HepG2 (cell line): ENCODE results near the gene FLYWCH1. TPM values are rescaled to one million over a fixed set of nuclear protein-coding genes. Genes with fewer than 3 reads are reported as not detected.

Experiments used
- ARID2 ChIP-seq: sonication (generic); formaldehyde crosslinking; IDR thresholded peaks from 2 replicates; pipeline ENCODE4 v1.8.1; 2022; ENCODE audit warnings: mild to moderate bottlenecking, missing genetic modification reagents, borderline replicate concordance
- BHLHE40 ChIP-seq: IDR thresholded peaks from 2 replicates; pipeline ENCODE4 v1.6.1; 2011; ENCODE audit warnings: low read length, improper control_type of control experiment
- DNMT3B ChIP-seq: conservative IDR thresholded peaks from 2 replicates; pipeline ENCODE4 v1.6.1; 2016; ENCODE audit warnings: missing biosample characterization, control low read depth
- FOXC1 ChIP-seq: sonication (generic); formaldehyde crosslinking; IDR thresholded peaks from 2 replicates; pipeline ENCODE4 v1.8.0; 2022; ENCODE audit warnings: mild to moderate bottlenecking, missing genetic modification reagents, borderline replicate concordance
- FOXK2 ChIP-seq: fragments of 450-650 bp; IDR thresholded peaks from 2 replicates; pipeline ENCODE4 v1.6.1; 2016
- GATA4 ChIP-seq: sonication (generic); IDR thresholded peaks from 2 replicates; pipeline ENCODE4 v1.6.1; 2016; ENCODE audit warnings: antibody characterized with exemption, low read depth, borderline replicate concordance
- GTF2F1 ChIP-seq: fragments of 150-350 bp; IDR thresholded peaks from 2 replicates; pipeline ENCODE4 v1.6.1; 2014; ENCODE audit warnings: low read length
- HCFC1 ChIP-seq: fragments of 150-350 bp; IDR thresholded peaks from 2 replicates; pipeline ENCODE4 v1.6.1; 2014; ENCODE audit warnings: low read depth, low read length
- HDAC6 ChIP-seq: fragments of 200-600 bp; sonication (generic); IDR thresholded peaks from 2 replicates; pipeline ENCODE4 v1.7.0; 2017; ENCODE audit warnings: mild to moderate bottlenecking, antibody characterized with exemption, low read length, low read depth
- HNF1B ChIP-seq: sonication (generic); formaldehyde crosslinking; IDR thresholded peaks from 2 replicates; pipeline ENCODE4 v1.5.1; 2020; ENCODE audit warnings: mild to moderate bottlenecking, moderate library complexity, missing genetic modification reagents
- KLF6 ChIP-seq: IDR thresholded peaks from 2 replicates; pipeline ENCODE4 v1.8.0; 2016; ENCODE audit warnings: missing biosample characterization, missing genetic modification reagents
- MAFG ChIP-seq: sonication (generic); formaldehyde crosslinking; IDR thresholded peaks from 2 replicates; pipeline ENCODE4 v1.5.1; 2020; ENCODE audit warnings: mild to moderate bottlenecking, missing genetic modification reagents
- MEIS1 ChIP-seq: sonication (generic); formaldehyde crosslinking; IDR thresholded peaks from 2 replicates; pipeline ENCODE4 v1.9.0; 2021; ENCODE audit warnings: mild to moderate bottlenecking, missing genetic modification reagents, moderate library complexity, borderline replicate concordance
- NR0B2 ChIP-seq: sonication (generic); formaldehyde crosslinking; IDR thresholded peaks from 2 replicates; pipeline ENCODE4 v1.4.0; 2020; ENCODE audit warnings: mild to moderate bottlenecking, missing genetic modification reagents
- NR3C1 ChIP-seq: sonication (generic); formaldehyde crosslinking; IDR thresholded peaks from 2 replicates; pipeline ENCODE4 v1.4.0; 2020; ENCODE audit warnings: missing genetic modification reagents
- PAWR ChIP-seq: sonication (generic); formaldehyde crosslinking; IDR thresholded peaks from 2 replicates; pipeline ENCODE4 v1.4.0; 2020; ENCODE audit warnings: missing genetic modification reagents, mild to moderate bottlenecking, borderline replicate concordance
- PHF5A ChIP-seq: IDR thresholded peaks from one replicate; pipeline ENCODE4 v1.6.1; 2018; ENCODE audit warnings: low read depth, missing genetic modification reagents; ENCODE audit not compliant: unreplicated experiment
- RAD21 ChIP-seq: fragments of 450-650 bp; formaldehyde crosslinking; IDR thresholded peaks from 2 replicates; pipeline ENCODE4 v1.5.0; 2020; ENCODE audit warnings: mild to moderate bottlenecking
- REXO4 ChIP-seq: sonication (generic); formaldehyde crosslinking; IDR thresholded peaks from 2 replicates; pipeline ENCODE4 v1.8.0; 2022; ENCODE audit warnings: missing genetic modification reagents, mild to moderate bottlenecking, borderline replicate concordance
- SIN3A ChIP-seq: IDR thresholded peaks from 2 replicates; pipeline ENCODE4 v1.6.1; 2011; ENCODE audit warnings: low read depth, mild to moderate bottlenecking, control low read depth, low read length, borderline replicate concordance
- TSC22D2 ChIP-seq: sonication (generic); formaldehyde crosslinking; IDR thresholded peaks from 2 replicates; pipeline ENCODE4 v1.5.1; 2020; ENCODE audit warnings: missing genetic modification reagents, mild to moderate bottlenecking, borderline replicate concordance
- ZNF292 ChIP-seq: sonication (generic); formaldehyde crosslinking; IDR thresholded peaks from 2 replicates; pipeline ENCODE4 v1.8.1; 2022; ENCODE audit warnings: mild to moderate bottlenecking, low read depth, missing genetic modification reagents, borderline replicate concordance
- ZNF296 ChIP-seq: sonication (generic); formaldehyde crosslinking; conservative IDR thresholded peaks from 2 replicates; pipeline ENCODE4 v1.5.0; 2020; ENCODE audit warnings: mild to moderate bottlenecking, missing genetic modification reagents
- ZNF543 ChIP-seq: sonication (generic); formaldehyde crosslinking; IDR thresholded peaks from 2 replicates; pipeline ENCODE4 v1.4.0; 2020; ENCODE audit warnings: mild to moderate bottlenecking, missing genetic modification reagents
- ZNF572 ChIP-seq: sonication (generic); formaldehyde crosslinking; IDR thresholded peaks from 2 replicates; pipeline ENCODE4 v1.5.1; 2020; ENCODE audit warnings: mild to moderate bottlenecking, missing genetic modification reagents
- ZNF619 ChIP-seq: sonication (generic); formaldehyde crosslinking; IDR thresholded peaks from 2 replicates; pipeline ENCODE4 v1.4.0; 2020; ENCODE audit warnings: mild to moderate bottlenecking, missing genetic modification reagents
- ZNF672 ChIP-seq: sonication (generic); formaldehyde crosslinking; IDR thresholded peaks from 2 replicates; pipeline ENCODE4 v1.8.1; 2022; ENCODE audit warnings: missing genetic modification reagents
- ZNF780A ChIP-seq: sonication (generic); formaldehyde crosslinking; IDR thresholded peaks from 2 replicates; pipeline ENCODE4 v1.8.0; 2022; ENCODE audit warnings: mild to moderate bottlenecking, missing genetic modification reagents, moderate library complexity
- ZSCAN12 ChIP-seq: sonication (generic); formaldehyde crosslinking; IDR thresholded peaks from 2 replicates; pipeline ENCODE4 v1.9.0; 2021; ENCODE audit warnings: mild to moderate bottlenecking, missing genetic modification reagents
- polyA plus RNA-seq, 8 experiments: library from polyadenylated mRNA; depleted of rRNA in 3 of 8; stranded (reverse) in 7 of 8; unstranded in 1 of 8; fragments of >200 nt; fragmentation: Illumina TruSeq in 4 of 8; extraction: Trizol in 4 of 8; gene quantifications; 2 replicates each; pipeline versions ENCODE4 v1.2.1 to v1.2.3, GENCODE V29; 2011 to 2016; ENCODE audit warnings: low read depth in 4 of 8, missing spikeins in 1 of 8, mixed read lengths in 1 of 8; ENCODE audit not compliant: insufficient read depth in 1 of 8
- total RNA-seq, 5 experiments: library from RNA; depleted of rRNA; stranded (reverse); fragments of >200 nt; fragmentation: Illumina TruSeq; extraction: Trizol; gene quantifications; 2 replicates each; pipeline ENCODE4 v1.2.3, GENCODE V29; 2016; ENCODE audit warnings: low read depth in 1 of 5
- TF ChIP-seq, protein P1 (sequence below): sonication (generic); formaldehyde crosslinking; IDR thresholded peaks from 2 replicates; pipeline ENCODE4 v1.8.1; 2022; ENCODE audit warnings: mild to moderate bottlenecking, missing genetic modification reagents

The FLYWCH1 gene
- total and polyA plus RNA-seq, 2 of the 13 experiments (the other 11 are each of a cell fraction or from before 2014, with no cell fraction given): 7.3 to 12.4 TPM

DNA sequence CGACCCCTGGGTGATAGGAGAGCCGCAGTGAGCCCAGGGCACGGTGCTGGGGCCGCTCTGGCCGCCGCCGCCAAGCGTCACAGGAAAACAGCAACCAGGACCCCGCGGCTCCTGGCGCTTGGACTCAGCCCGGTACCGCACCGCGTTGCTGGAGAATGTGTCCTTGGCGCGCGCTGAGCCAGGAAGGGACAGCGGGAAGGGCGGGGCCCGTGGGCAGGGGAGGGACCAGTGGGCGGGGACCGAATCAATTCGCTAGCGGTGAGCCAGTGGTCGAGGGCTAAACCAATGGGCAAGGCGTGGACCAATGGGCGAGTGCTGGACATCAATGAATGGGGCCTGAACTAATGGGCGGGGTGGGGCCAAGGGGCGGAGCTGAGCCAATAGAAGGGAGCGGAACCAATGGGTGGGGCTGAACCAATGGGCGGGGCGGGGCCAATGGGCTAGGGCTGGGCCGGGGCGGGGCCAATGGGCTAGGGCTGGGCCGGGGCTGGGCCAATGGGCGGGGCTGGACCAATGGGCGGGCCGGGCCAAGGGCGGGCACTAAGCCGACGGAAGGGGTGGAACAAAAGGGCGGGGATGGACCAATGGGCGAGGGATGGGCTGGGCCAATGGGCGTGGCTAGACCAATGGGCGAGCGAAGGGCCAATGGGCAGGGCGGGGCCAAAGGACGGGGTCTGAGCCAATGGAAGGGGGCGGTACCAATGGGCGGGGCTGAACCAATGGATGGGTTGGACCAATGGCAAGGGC, 6.3 kb upstream of the FLYWCH1 start (continued):
- TF ChIP-seq ZNF572 (CRISPR knock-in tag) (no peak), KLF6 (CRISPR knock-in tag) (peak; percentile 76; the same call in 1 of the 2 replicates), SIN3A (peak; percentile 80; the same call in 1 of the 2 replicates), ZNF296 (CRISPR knock-in tag) (no peak; the same call in 1 of the 2 replicates), GATA4 (peak; percentile 92), ARID2 (CRISPR knock-in tag) (no peak), DNMT3B (no peak), ZSCAN12 (CRISPR knock-in tag) (peak; percentile 35; the same call in 1 of the 2 replicates), NR3C1 (no peak), TSC22D2 (peak; percentile 79; the same call in 1 of the 2 replicates), ZNF619 (CRISPR knock-in tag) (no peak), REXO4 (CRISPR knock-in tag) (no peak), ZNF672 (CRISPR knock-in tag) (no peak), MAFG (no peak), GTF2F1 (peak; percentile 54; the same call in 1 of the 2 replicates), HCFC1 (peak; percentile 29; the same call in 1 of the 2 replicates), BHLHE40 (0 out of 2 replicates have a peak, but pooled peaks have one; percentile 35), ZNF292 (CRISPR knock-in tag) (no peak), PAWR (CRISPR knock-in tag) (no peak), ZNF543 (no peak), HDAC6 (no peak), ZNF780A (no peak; the same call in 1 of the 2 replicates), NR0B2 (no peak), PHF5A (peak; percentile 36), HNF1B (CRISPR knock-in tag) (0 out of 2 replicates have a peak, but pooled peaks have one; percentile 41), RAD21 (peak; percentile 50; the same call in 1 of the 2 replicates), FOXK2 (no peak), FOXC1 (peak; percentile 93), MEIS1 (CRISPR knock-in tag) (peak; percentile 80; the same call in 1 of the 2 replicates)
- TF ChIP-seq, protein P1, sequence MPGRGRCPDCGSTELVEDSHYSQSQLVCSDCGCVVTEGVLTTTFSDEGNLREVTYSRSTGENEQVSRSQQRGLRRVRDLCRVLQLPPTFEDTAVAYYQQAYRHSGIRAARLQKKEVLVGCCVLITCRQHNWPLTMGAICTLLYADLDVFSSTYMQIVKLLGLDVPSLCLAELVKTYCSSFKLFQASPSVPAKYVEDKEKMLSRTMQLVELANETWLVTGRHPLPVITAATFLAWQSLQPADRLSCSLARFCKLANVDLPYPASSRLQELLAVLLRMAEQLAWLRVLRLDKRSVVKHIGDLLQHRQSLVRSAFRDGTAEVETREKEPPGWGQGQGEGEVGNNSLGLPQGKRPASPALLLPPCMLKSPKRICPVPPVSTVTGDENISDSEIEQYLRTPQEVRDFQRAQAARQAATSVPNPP: no peak
